Left renal pelvis (tissue), 4 donors: ENCODE measurements around the gene NPEPL1. TPM values are rescaled to one million over a fixed set of nuclear protein-coding genes. Genes with fewer than 3 reads are reported as not detected.

ENCODE experiments used
- DNase-seq, 4 donors: peaks; one replicate each; pipeline ENCODE4 v3.0.0-alpha.2; 2013; ENCODE audit warnings: low read depth in 4 of 4, low spot score in 3 of 4
- polyA plus RNA-seq, 4 donors: library from polyadenylated mRNA; unstranded; fragments of 120-200 nt; gene quantifications; one replicate each; pipeline ENCODE4 v1.2.1, GENCODE V29; 2013; ENCODE audit not compliant: insufficient read length in 4 of 4

Gene NPEPL1
- polyA plus RNA-seq, 4 donors: 35.2 to 57.2 (median 40.6) TPM

- no peak for DNase-seq
Measured at GRCh38 chr20:58711266-58712051, 18.9 kb downstream of the NPEPL1 start.

GRCh38 chr20:58712151-58712791, 19.7 kb downstream of the NPEPL1 start:
- DNase-seq: no peak

GRCh38 chr20:58712806-58713731, 20.5 kb downstream of the NPEPL1 start:
- DNase-seq: no peak

GRCh38 chr20:58713801-58714339, 21.3 kb downstream of the NPEPL1 start:
- DNase-seq: no peak

GRCh38 chr20:58714340-58714922, 21.8 kb downstream of the NPEPL1 start:
- DNase-seq: no peak

- no peak for DNase-seq
Measured at GRCh38 chr20:58714923-58715351, 22.3 kb downstream of the NPEPL1 start.

GRCh38 chr20:58715391-58715800, 22.8 kb downstream of the NPEPL1 start:
- no peak for DNase-seq

- no peak for DNase-seq
Measured at GRCh38 chr20:58715801-58716475, 23.3 kb downstream of the NPEPL1 start.

GRCh38 chr20:58716476-58717277, 24.1 kb downstream of the NPEPL1 start:
- DNase-seq: no peak

GRCh38 chr20:58717278-58718091, 24.9 kb downstream of the NPEPL1 start:
- DNase-seq: no peak

GRCh38 chr20:58718121-58718563, 25.5 kb downstream of the NPEPL1 start:
- no peak for DNase-seq

- no peak for DNase-seq
Measured at GRCh38 chr20:58718729-58719128, 26.1 kb downstream of the NPEPL1 start.

GRCh38 chr20:58719258-58719657, 26.7 kb downstream of the NPEPL1 start:
- no peak for DNase-seq

- no peak for DNase-seq
Measured at GRCh38 chr20:58719971-58720371, 27.4 kb downstream of the NPEPL1 start.

- DNase-seq: no peak
Measured at GRCh38 chr20:58720890-58721289, 28.3 kb downstream of the NPEPL1 start.

GRCh38 chr20:58721951-58722778, 29.6 kb downstream of the NPEPL1 start:
- no peak for DNase-seq
